Skin epidermis (tissue), 12 donors: ENCODE measurements around the gene SOCS4.
A peak's percentile ranks its signal among the peaks of the same experiment; 100 is the strongest.
"Not testable (repeated sequence)": the region's sequence is repeated elsewhere in the genome, so short reads cannot be mapped to it uniquely, and the experiment has no call there.

Source experiments
- H3K27ac ChIP-seq, 21 experiments: fragments of 200-600 bp; sonication (generic) in 11 of 21; one replicate each; pipeline ENCODE4 v1.5.0; 2020; ENCODE audit warnings: mild to moderate bottlenecking in 3 of 21, inconsistent platforms in 2 of 21, moderate library complexity in 2 of 21
- H3K4me3 ChIP-seq, 7 experiments: fragments of 200-600 bp; sonication (generic) in 2 of 7; one replicate each; pipeline ENCODE4 v1.5.0; 2020; ENCODE audit warnings: inconsistent platforms in 2 of 7, mild to moderate bottlenecking in 2 of 7, moderate library complexity in 1 of 7

Gene SOCS4

DNA sequence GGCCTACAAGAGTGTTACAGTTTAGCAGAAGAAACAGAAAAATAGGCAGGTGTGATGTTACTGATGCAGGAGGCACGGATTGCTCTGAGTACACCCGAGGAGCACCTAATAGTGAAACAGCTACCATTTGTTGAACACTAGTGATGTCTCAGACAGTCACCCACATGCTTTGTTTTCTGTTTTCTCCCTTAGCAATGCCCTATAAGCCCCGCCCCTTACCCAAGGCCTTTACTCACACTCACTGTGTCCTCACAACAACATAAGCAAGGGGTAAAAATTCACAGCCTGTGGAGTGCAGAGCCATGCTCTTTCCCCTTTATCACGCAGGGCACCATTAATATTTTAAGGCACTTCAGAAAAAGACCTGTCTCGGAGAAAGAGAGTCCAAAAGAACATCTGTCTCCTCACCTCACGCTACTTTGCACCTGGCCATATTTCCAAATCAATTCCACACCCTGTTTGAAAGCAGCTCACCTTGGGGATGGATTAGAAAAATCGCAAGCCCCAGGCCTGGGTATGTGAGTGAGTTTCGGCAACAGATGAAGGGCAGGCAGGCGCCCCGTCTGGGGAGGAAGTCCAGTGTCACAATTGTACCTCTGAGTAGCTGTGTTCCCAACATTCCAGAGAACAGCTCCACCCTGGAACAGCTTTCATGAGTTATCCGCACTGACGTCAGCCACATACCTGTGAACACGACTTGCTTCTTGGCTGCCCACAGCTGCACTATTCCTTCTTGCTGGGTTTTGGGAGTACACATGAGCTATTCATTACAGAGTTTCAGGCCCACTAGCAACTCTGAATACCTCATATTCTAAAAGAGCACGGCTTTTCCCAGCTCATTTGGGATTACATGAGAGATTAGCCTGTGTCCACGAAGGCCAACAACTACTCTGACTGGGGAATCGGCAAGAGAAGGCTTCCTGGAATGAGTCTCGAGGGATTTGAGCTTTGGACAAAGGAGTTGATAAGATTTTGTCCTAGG is 50.4 kb downstream of the SOCS4 start:
- Histone ChIP-seq H3K4me3 (no peak overlapping the region), H3K27ac (peak overlapping the region in 19 of 21 experiments; percentile 1 to 88 (median 67))

GRCh38 chr14:55079961-55080360 is 52.9 kb downstream of the SOCS4 start:
- not testable (repeated sequence) for H3K27ac ChIP-seq, H3K4me3 ChIP-seq

DNA sequence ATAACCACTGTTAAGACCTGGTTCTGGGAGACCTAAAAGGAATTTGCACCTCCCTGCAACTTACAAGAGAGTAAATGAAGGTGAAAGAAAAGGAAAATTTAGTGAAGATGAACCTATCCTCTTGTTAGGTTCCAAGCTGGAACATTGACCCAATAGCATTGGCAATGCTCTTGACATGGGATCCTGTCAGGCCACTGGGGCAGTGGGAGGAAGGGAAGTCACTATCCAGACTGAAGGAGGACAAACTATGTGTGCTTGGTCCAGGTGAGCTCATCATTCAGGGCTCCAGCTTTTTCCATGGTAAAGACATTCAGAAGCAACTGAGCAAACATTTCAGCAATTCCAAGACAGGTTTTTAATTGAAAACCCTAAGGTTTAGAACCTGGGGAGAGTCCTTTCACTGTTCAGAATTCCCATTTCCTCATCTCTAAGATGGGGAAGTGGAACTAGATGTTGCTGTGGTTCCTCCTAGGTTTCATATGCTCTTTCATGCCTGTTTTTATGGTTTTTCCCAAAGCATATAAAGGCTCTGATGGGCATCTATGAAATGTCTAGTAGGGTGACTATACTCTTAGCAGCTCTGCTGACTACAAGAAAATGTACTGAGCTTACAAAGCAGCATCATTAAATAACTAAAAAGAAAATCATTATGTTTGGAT is 57.5 kb downstream of the SOCS4 start:
- Histone ChIP-seq H3K27ac (peak overlapping the region in 3 of 21 experiments; percentile 17 to 27 (median 17)), H3K4me3 (no peak overlapping the region)

GRCh38 chr14:55085060-55085660 is 58.1 kb downstream of the SOCS4 start:
- Histone ChIP-seq H3K27ac (peak overlapping the region in 4 of 21 experiments; percentile 11 to 44 (median 22)), H3K4me3 (no peak overlapping the region)

DNA sequence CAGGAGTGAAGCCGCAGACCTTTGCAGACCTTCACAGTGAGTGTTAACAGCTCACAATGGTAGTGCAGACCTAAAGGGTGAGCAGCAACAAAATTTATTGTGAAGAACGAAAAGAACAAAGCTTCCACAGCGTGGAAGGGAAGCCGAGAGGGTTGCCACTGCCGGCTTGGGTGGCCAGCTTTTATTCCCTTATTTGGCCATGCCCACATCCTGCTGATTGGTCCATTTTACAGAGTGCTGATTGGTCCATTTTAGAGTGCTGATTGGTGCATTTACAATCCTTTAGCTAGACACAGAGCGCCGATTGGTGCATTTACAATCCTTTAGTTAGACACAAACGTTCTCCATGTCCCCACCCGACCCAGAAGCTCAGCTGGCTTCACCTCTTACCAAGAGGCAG is 59.9 kb downstream of the SOCS4 start:
- Histone ChIP-seq H3K4me3 (no peak overlapping the region), H3K27ac (no peak overlapping the region)

GRCh38 chr14:55088356-55088755 is 61.3 kb downstream of the SOCS4 start:
- H3K27ac ChIP-seq, result peak overlapping the region in 6 of 21 experiments; percentile 18 to 68 (median 54)

GRCh38 chr14:55092341-55092740 is 65.3 kb downstream of the SOCS4 start:
- Histone ChIP-seq H3K27ac (peak overlapping the region in 6 of 21 experiments; percentile 6 to 46 (median 34)), H3K4me3 (no peak overlapping the region)

More at GRCh38 chr14:55088356-55088755, 61.3 kb downstream of the SOCS4 start:
- no peak overlapping the region for H3K4me3 ChIP-seq

DNA sequence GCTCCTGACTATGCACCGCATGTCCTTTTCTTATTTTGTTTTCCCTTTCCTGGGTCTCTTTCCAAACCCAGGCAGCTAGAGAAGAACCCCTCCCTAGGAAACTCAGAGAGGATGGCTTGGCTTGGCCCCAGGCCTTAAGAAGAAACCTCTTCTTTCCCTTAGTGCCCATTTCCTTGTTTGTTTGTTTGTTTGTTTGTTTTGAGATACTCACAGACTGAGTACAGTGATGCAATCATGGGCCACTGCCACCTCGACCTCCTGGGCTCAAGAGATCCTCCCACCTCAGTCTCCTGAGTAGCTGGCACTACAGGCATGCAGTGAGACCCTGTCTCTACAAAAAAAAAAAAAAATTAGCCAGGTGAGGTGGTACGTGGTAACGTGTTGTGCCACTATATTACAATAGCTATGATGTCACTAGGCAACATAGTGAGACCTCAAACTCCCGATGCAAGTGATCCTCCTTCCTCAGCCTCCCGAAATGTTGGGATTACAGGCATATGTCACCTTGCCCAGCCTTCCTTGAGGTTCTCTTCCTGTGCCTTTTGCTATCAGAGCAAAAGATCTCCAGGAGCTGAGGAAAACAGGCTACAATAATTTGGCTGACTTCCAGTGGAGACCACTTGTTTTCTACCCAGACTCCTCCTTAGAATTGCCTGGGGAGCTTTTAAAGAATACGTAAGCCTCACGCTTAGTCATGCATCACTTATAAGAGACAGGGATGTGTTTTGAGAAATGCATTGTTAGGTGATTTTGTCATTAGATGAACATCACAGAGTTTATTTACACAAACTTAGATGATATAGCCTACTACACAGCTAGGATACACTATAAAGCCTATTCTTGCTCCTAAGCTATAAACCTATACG is 67.5 kb downstream of the SOCS4 start:
- H3K27ac ChIP-seq, result peak overlapping the region in 1 of 21 experiments; percentile 15
- no peak overlapping the region for H3K4me3 ChIP-seq

GRCh38 chr14:55097881-55098560 is 71.0 kb downstream of the SOCS4 start:
- Histone ChIP-seq H3K27ac (peak overlapping the region in 20 of 21 experiments; percentile 7 to 98 (median 71)), H3K4me3 (no peak overlapping the region)

DNA sequence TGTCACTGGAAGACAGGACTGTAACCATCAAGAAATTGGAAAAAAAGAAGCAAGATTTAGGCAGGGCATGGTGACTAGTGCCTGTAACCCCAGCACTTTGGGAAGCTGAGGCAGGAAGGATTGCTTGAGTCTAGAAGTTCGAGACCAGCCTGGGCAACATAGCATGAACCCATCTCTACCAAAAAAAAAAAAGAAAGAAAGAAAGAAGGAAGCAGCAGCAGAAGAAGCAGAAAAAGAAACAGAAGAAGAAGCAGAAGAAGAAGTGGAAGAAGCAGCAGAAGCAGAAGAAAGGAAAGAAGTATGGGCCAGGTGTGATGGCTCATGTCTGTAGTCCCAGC is 71.5 kb downstream of the SOCS4 start:
- no peak overlapping the region for H3K4me3 ChIP-seq
- H3K27ac ChIP-seq, result peak overlapping the region in 19 of 21 experiments; percentile 7 to 98 (median 71)
